GM13976 (cell line): ENCODE measurements around the gene RB1.

Experiments used
- DNase-seq: peaks from one replicate; pipeline ENCODE4 v3.0.0; 2012; ENCODE audit warnings: low spot score
- CTCF ChIP-seq: IDR thresholded peaks from 2 replicates; pipeline ENCODE4 v1.5.1; 2012; ENCODE audit warnings: borderline replicate concordance, mild to moderate bottlenecking; ENCODE audit not compliant: insufficient read depth; ENCODE audit errors: extremely low read depth, missing control alignments, control extremely low read depth
- in situ Hi-C: fragments of 300-500 bp; cut with MboI; formaldehyde crosslinking; loops from one replicate; pipeline ENCODE4 v1.12.0; 2022; ENCODE audit warnings: low sequenced_read_pairs, mixed read lengths, inconsistent platforms; ENCODE audit not compliant: unreplicated experiment

RB1 gene

GRCh38 chr13:48477191-48477855, 173.8 kb downstream of the RB1 start:
- no peak for DNase-seq
- TF ChIP-seq CTCF: no peak
- in situ Hi-C loops: no loop called here

DNA sequence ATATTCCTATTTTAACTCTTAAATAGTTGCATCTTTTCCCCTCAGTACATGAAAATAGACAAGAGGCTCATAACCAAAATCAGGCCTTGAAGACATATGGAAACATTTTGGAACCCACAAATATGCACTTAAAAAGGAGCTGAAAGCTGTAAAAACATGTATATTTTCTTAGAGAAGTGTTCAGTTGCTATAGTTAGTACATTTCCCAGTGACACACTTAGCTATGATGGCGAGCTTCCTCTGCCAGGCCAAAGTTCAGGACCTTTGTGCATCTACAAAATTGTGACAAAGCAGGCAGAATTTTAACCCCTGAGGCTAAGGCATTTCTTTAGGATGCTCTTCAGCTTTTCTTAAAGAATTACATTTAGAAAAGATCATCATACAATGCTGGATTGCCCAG, 174.8 kb downstream of the RB1 start:
- no peak for TF ChIP-seq CTCF
- no peak for DNase-seq
- in situ Hi-C loops: no loop called here

DNA sequence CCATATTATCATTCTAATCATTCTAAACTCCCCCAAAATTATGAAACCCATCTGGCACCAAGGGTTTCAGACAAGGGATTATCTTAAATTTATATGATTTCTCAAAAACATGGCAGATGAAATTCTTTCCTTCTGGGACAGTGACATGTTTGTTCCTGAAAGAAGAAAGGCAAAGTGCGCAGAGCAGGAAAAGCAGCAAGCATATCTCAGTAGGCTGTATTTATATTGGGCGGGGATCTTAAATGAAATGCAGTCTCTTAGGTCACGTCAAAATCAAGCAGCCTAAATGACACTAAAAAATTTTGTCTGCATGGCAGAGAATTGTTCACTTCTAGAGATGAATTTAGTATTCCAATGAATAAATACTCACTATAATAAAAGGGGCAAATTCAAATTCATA, 180.0 kb downstream of the RB1 start:
- DNase-seq: no peak
- no peak for TF ChIP-seq CTCF
- in situ Hi-C loops: no loop called here

DNA sequence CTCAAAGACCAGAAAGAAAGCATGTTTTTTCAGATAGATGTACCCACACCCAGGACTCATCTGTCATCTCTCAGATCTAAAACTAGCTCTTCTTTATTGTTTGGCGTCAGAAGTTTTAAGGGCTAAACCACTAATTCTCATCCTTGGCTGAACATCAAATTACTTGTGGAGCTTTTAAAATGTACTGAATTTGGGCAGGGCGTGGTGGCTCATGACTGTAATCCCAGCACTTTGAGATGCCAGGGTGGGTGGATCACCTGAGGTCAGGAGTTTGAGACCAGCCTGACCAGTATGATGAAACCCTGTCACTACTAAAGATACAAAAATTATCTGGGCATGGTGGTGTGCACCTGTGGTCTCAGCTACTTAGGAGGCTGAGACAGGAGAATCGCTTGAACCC, 181.9 kb downstream of the RB1 start:
- in situ Hi-C loops: no loop called here
- DNase-seq: no peak
- TF ChIP-seq CTCF: no peak

- TF ChIP-seq CTCF: no peak
- no peak for DNase-seq
- in situ Hi-C loops: no loop called here
These were observed 182.8 kb downstream of the RB1 start for GRCh38 chr13:48486362-48486761.

- in situ Hi-C loops: no loop called here
- no peak for TF ChIP-seq CTCF
- no peak for DNase-seq
These were observed 183.3 kb downstream of the RB1 start for GRCh38 chr13:48486836-48487235.

GRCh38 chr13:48487968-48488367, 184.4 kb downstream of the RB1 start:
- in situ Hi-C loops: no loop called here
- no peak for DNase-seq
- TF ChIP-seq CTCF: no peak
